K562 (cell line): ENCODE measurements around the gene ITPR3. TPM values are rescaled to one million over a fixed set of nuclear protein-coding genes. Genes with fewer than 3 reads are reported as not detected.
A peak's percentile ranks its signal among the peaks of the same experiment; 100 is the strongest.

Experiments used
- ATAC-seq: fragments of 200-7000 bp; cut with Tn5 transposase; 3 replicates; pipeline ENCODE4 v1.9.1; 2020; ENCODE audit warnings: moderate library complexity
- BruUV-seq: library from RNA; stranded (reverse); fragments of 400-500 nt; replicated peaks from 2 replicates; lab custom pipeline; 2021; lab: Mats Ljungman, UMichigan
- CTCF ChIA-PET: fragments of 300-600 bp; formaldehyde crosslinking; extraction: SDS; loops from one replicate; lab custom pipeline; 2021; ENCODE audit warnings: low intra/inter-chr PET ratio; lab: Yijun Ruan, JAX
- POLR2A ChIA-PET: fragments of 300-600, 350-650 bp; sonication (Branson Sonifier 250); formaldehyde crosslinking; extraction: SDS; loops from one replicate; lab custom pipeline; 2021; ENCODE audit warnings: antibody characterized with exemption, inconsistent platforms; lab: Yijun Ruan, JAX
- DNase-seq, 4 experiments: peaks; one replicate each; pipeline versions ENCODE4 v3.0.0 to v3.0.0-alpha.2; 2011 to 2018; ENCODE audit warnings: low spot score in 3 of 4, mixed read lengths in 3 of 4; ENCODE audit errors: extremely low read depth in 1 of 4
- FAIRE-seq: peaks from 2 replicates; lab custom pipeline; 2011; peaks lifted over from hg19 to GRCh38; lab: Jason Lieb, UNC
- H2AFZ ChIP-seq: 2 replicates; pipeline ENCODE4 v1.6.0; 2011; ENCODE audit warnings: low read depth, low read length, control low read depth, inconsistent platforms
- H3K27ac ChIP-seq: fragments of 200-600 bp; 3 replicates; pipeline ENCODE4 v1.8.0; 2011; ENCODE audit warnings: low read depth, mild to moderate bottlenecking, control low read depth, inconsistent platforms, low read length, moderate library complexity, mixed read lengths; ENCODE audit errors: extremely low read depth
- H3K27me3 ChIP-seq, 2 experiments: fragments of 300-600 bp in 1 of 2; 2 replicates in 1 of 2; 3 replicates in 1 of 2; pipeline versions ENCODE4 v1.6.0 to v1.8.0; 2011; ENCODE audit warnings: inconsistent platforms in 2 of 2, low read length in 2 of 2, mild to moderate bottlenecking in 1 of 2, mixed read lengths in 1 of 2, moderate library complexity in 1 of 2; ENCODE audit not compliant: control insufficient read depth in 2 of 2, insufficient read depth in 2 of 2
- H3K36me3 ChIP-seq: fragments of 300-600 bp; 3 replicates; pipeline ENCODE4 v1.8.0; 2011; ENCODE audit warnings: mild to moderate bottlenecking, low read length, inconsistent platforms; ENCODE audit not compliant: control insufficient read depth, insufficient read depth
- H3K4me1 ChIP-seq, 2 experiments: fragments of 200-600 bp in 1 of 2; replicated peaks in 1 of 2; 2 replicates in 1 of 2; 3 replicates in 1 of 2; pipeline versions ENCODE4 v1.5.1 to v1.8.0; 2011; ENCODE audit warnings: inconsistent platforms in 2 of 2, low read length in 2 of 2, mild to moderate bottlenecking in 1 of 2, mixed read lengths in 1 of 2, moderate library complexity in 1 of 2; ENCODE audit not compliant: control insufficient read depth in 2 of 2, insufficient read depth in 2 of 2
- H3K4me2 ChIP-seq: 2 replicates; pipeline ENCODE4 v1.6.1; 2011; ENCODE audit warnings: low read length, control low read depth, inconsistent platforms, mixed read lengths; ENCODE audit not compliant: insufficient read depth
- H3K4me3 ChIP-seq: fragments of 200-600 bp; sonication (generic), shearing (Covaris generic); 2 replicates; pipeline ENCODE4 v1.5.1; 2016; ENCODE audit warnings: control low read depth, inconsistent platforms
- H3K79me2 ChIP-seq: fragments of 200-600 bp; 3 replicates; pipeline ENCODE4 v1.8.0; 2011; ENCODE audit warnings: low read length, inconsistent platforms; ENCODE audit not compliant: control insufficient read depth, insufficient read depth
- H3K9ac ChIP-seq, 2 experiments: 2 replicates each; pipeline versions ENCODE4 v1.6.0 to v1.6.1; 2011; ENCODE audit warnings: low read depth in 2 of 2, low read length in 2 of 2, control low read depth in 1 of 2, inconsistent platforms in 1 of 2, mild to moderate bottlenecking in 1 of 2, mixed read lengths in 1 of 2; ENCODE audit not compliant: insufficient read depth in 1 of 2
- H3K9me1 ChIP-seq: one replicate; pipeline ENCODE4 v1.6.0; 2011; ENCODE audit warnings: inconsistent platforms, mild to moderate bottlenecking, low read length, moderate library complexity; ENCODE audit not compliant: control insufficient read depth, insufficient read depth
- H3K9me3 ChIP-seq: replicated peaks from 2 replicates; pipeline ENCODE4 v1.5.1; 2011; ENCODE audit warnings: low read depth, low read length, inconsistent platforms; ENCODE audit not compliant: control insufficient read depth, insufficient read depth
- H4K20me1 ChIP-seq: replicated peaks from 2 replicates; pipeline ENCODE4 v1.6.1; 2011; ENCODE audit warnings: low read length, inconsistent platforms, mixed read lengths; ENCODE audit not compliant: control insufficient read depth, insufficient read depth
- ASH1L ChIP-seq: fragments of 450-650 bp; IDR thresholded peaks from 2 replicates; pipeline ENCODE4 v1.6.1; 2018; ENCODE audit warnings: borderline replicate concordance, mild to moderate bottlenecking, low read depth; ENCODE audit not compliant: partially characterized antibody
- BCOR ChIP-seq: fragments of 450-650 bp; IDR thresholded peaks from 2 replicates; pipeline ENCODE4 v1.6.1; 2016
- CEBPG ChIP-seq, 3 experiments: fragments of 200-800 bp in 1 of 3; sonication (Bioruptor generic) in 1 of 3; sonication (generic) in 1 of 3; formaldehyde crosslinking in 1 of 3; IDR thresholded peaks in 2 of 3; conservative IDR thresholded peaks in 1 of 3; 2 replicates each; pipeline versions ENCODE4 v1.6.1 to v1.8.0; 2016 to 2022; ENCODE audit warnings: missing compliant biosample characterization in 2 of 3, missing genetic modification characterization in 2 of 3, mild to moderate bottlenecking in 1 of 3, missing genetic modification reagents in 1 of 3
- FIP1L1 ChIP-seq: fragments of 200-400 bp; formaldehyde crosslinking; IDR thresholded peaks from 2 replicates; pipeline ENCODE4 v1.6.1; 2018; ENCODE audit warnings: mild to moderate bottlenecking, low read depth, low read length; ENCODE audit not compliant: poor library complexity, severe bottlenecking
- FOXO4 ChIP-seq: fragments of 450-650 bp; formaldehyde crosslinking; IDR thresholded peaks from 2 replicates; pipeline ENCODE4 v1.4.0; 2020; ENCODE audit warnings: mild to moderate bottlenecking, moderate library complexity
- KAT2B ChIP-seq: IDR thresholded peaks from one replicate; pipeline ENCODE4 v1.6.1; 2012; ENCODE audit warnings: low read depth, mild to moderate bottlenecking, control low read depth, inconsistent platforms, low read length, moderate library complexity
- KAT7 ChIP-seq: sonication (generic); formaldehyde crosslinking; IDR thresholded peaks from 2 replicates; pipeline ENCODE4 v1.8.0; 2022; ENCODE audit warnings: missing genetic modification reagents, mild to moderate bottlenecking, borderline replicate concordance
- KLF1 ChIP-seq: fragments of 450-650 bp; IDR thresholded peaks from 2 replicates; pipeline ENCODE4 v1.6.1; 2016; ENCODE audit warnings: missing genetic modification characterization, missing compliant biosample characterization
- MTA3 ChIP-seq: fragments of 450-650 bp; formaldehyde crosslinking; IDR thresholded peaks from 2 replicates; pipeline ENCODE4 v1.6.1; 2017; ENCODE audit warnings: mild to moderate bottlenecking, borderline replicate concordance
- NFIX ChIP-seq: fragments of 250-450 bp; sonication (Bioruptor Pico); IDR thresholded peaks from 2 replicates; pipeline ENCODE4 v1.4.0; 2020; ENCODE audit warnings: low read depth, mild to moderate bottlenecking, moderate library complexity
- RNF2 ChIP-seq: sonication (generic); IDR thresholded peaks from 2 replicates; pipeline ENCODE4 v1.6.1; 2016
- ZKSCAN1 ChIP-seq: fragments of 150-350 bp; IDR thresholded peaks from 2 replicates; pipeline ENCODE4 v1.6.1; 2016; ENCODE audit warnings: low read depth, low read length
- WGBS: fragments of 100-300 bp; shearing (Covaris generic); methylation state at CpG from one replicate; pipeline ENCODE4 v1.1.6; 2016; ENCODE audit warnings: low coverage, mixed read lengths; ENCODE audit not compliant: insufficient coverage; ENCODE audit errors: missing lambda C conversion rate; 5-methylcytosine and 5-hydroxymethylcytosine counted together
- in situ Hi-C: fragments of 300-500 bp; cut with MboI; formaldehyde crosslinking; loops from 4 replicates; pipeline ENCODE4 v1.15.0; 2018; ENCODE audit warnings: inconsistent platforms, mixed read lengths
- intact Hi-C: fragments of 100-400 bp; cut with micrococcal nuclease; formaldehyde crosslinking; loops from 2 replicates; pipeline ENCODE4 v1.14.2; 2022
- polyA plus RNA-seq, 8 experiments: library from polyadenylated mRNA; depleted of rRNA in 4 of 8; stranded (reverse) in 5 of 8; unstranded in 3 of 8; fragments of >200 nt; fragmentation: Nextera tagmentation in 2 of 8; fragmentation: Illumina TruSeq in 1 of 8; extraction: Ambion mirVana in 2 of 8; extraction: Trizol in 1 of 8; gene quantifications; 2 replicates each; pipeline versions ENCODE4 v1.2.1 to v1.2.3, GENCODE V29; 2011 to 2014; ENCODE audit warnings: inconsistent platforms in 1 of 8, missing spikeins in 1 of 8
- total RNA-seq, 7 experiments: library from RNA; depleted of rRNA in 6 of 7; stranded (reverse); fragments of >200 nt in 6 of 7; fragmentation: Illumina TruSeq in 2 of 7; extraction: Trizol in 2 of 7; gene quantifications; 2 replicates each; pipeline versions ENCODE4 v1.2.1 to v1.2.3, GENCODE V29; 2011 to 2021; ENCODE audit warnings: low replicate concordance in 1 of 7

The ITPR3 gene
- total and polyA plus RNA-seq, 9 of the 15 experiments (the other 6 are each of a cell fraction or from before 2014, with no cell fraction given), result 0.39 to 35.7 (median 13.2) TPM

GRCh38 chr6:33663028-33663427, 41.9 kb downstream of the ITPR3 start:
- H4K20me1 ChIP-seq, result no peaks in the 10 kb centered on the region; the same call in 1 of the 2 replicates
- no peak for ATAC-seq
- no peak overlapping the region for H2AFZ ChIP-seq
- H3K4me1 ChIP-seq, result peaks cover 0 to 9% of the 10 kb centered on the region in 2 experiments; a peak in 1 of 5 replicates
- in situ Hi-C loops (no loop called here), intact Hi-C loops (no loop called here)
- no peaks in the 10 kb centered on the region for H3K9me3 ChIP-seq
- H3K79me2 ChIP-seq, result no peaks in the 10 kb centered on the region
- ChIA-PET POLR2A (interaction anchor here (1.3 kb wide), 1 partner anchor 20 kb away, joined by 3 read pairs; no protein-coding TSS in a partner anchor), CTCF (no interaction called here)
- peaks cover 66% of the 10 kb centered on the region for H3K36me3 ChIP-seq
- H3K4me3 ChIP-seq, result no peak overlapping the region
- H3K4me2 ChIP-seq, result no peak overlapping the region
- no peaks in the 10 kb centered on the region for H3K27me3 ChIP-seq
- TF ChIP-seq BCOR, result no peak
- peak; percentile 91 for TF ChIP-seq ZKSCAN1
- TF ChIP-seq FIP1L1, result no peak
- DNase-seq, result no peak
- no peak for FAIRE-seq
- no peak overlapping the region for H3K9ac ChIP-seq
- H3K9me1 ChIP-seq, result no peaks in the 10 kb centered on the region
- no TSS peak for BruUV-seq
- WGBS, result 65% methylated on average over 5 of the region's 5 CpGs
- no peak overlapping the region for H3K27ac ChIP-seq

GRCh38 chr6:33663727-33664449, 42.8 kb downstream of the ITPR3 start:
- Histone ChIP-seq H3K36me3 (peaks cover 66% of the 10 kb centered on the region), H3K9me3 (no peaks in the 10 kb centered on the region), H2AFZ (no peak overlapping the region), H3K4me3 (no peak overlapping the region), H3K79me2 (no peaks in the 10 kb centered on the region), H3K27me3 (no peaks in the 10 kb centered on the region), H4K20me1 (no peaks in the 10 kb centered on the region; the same call in 1 of the 2 replicates), H3K27ac (no peak overlapping the region), H3K9me1 (no peaks in the 10 kb centered on the region), H3K4me1 (peaks cover 0 to 14% of the 10 kb centered on the region in 2 experiments; a peak in 3 of 5 replicates), H3K4me2 (no peak overlapping the region), H3K9ac (no peak overlapping the region)
- no peak for ATAC-seq
- no TSS peak for BruUV-seq
- CTCF ChIA-PET, result no interaction called here
- TF ChIP-seq FOXO4 (no peak), ASH1L (no peak), RNF2 (no peak), MTA3 (no peak), KLF1 (no peak), NFIX (CRISPR knock-in tag) (no peak), CEBPG (CRISPR knock-in tag; IDR thresholded peaks at IDR 0.05) (no peak), CEBPG (tag; conservative IDR thresholded peaks at IDR 0.05 in 1 of 2, IDR thresholded peaks at IDR 0.05 in 1 of 2) (no peak), KAT2B (no peak), KAT7 (CRISPR knock-in tag) (no peak)
- intact Hi-C loops, result no loop called here
- POLR2A ChIA-PET, result interaction anchor here (0.5 to 1.0 kb wide), 2 partner anchors 9 to 107 kb away, joined by 3 read pairs; no protein-coding TSS in a partner anchor
- no peak for DNase-seq
- 90% methylated on average over 16 of the region's 16 CpGs for WGBS
- in situ Hi-C loops, result no loop called here
- peak; percentile 42 for FAIRE-seq
